ENCODE measurements around the gene SULT1C4. TPM values are rescaled to one million over a fixed set of nuclear protein-coding genes. Genes with fewer than 3 reads are reported as not detected.

Gene SULT1C4
- polyA plus RNA-seq, 4 donors = 1.1 to 13.3 (median 2.4) TPM; not detected in 1

GRCh38 chr2:108409768-108410167 is 32.0 kb downstream of the SULT1C4 start:
- 73 to 90% (median 75%) methylated on average over 1 of the region's 1 CpG for WGBS, 3 donors
- no peaks in the 10 kb centered on the region for H3K4me1 ChIP-seq (ENCODE audit: control insufficient read depth in 3 of 3, insufficient read depth in 2 of 3, low read depth in 1 of 3, low read length in 2 of 3)
- H3K36me3 ChIP-seq (ENCODE audit: control insufficient read depth in 3 of 3, insufficient read depth in 2 of 3, low read depth in 1 of 3, low read length in 3 of 3) = no peaks in the 10 kb centered on the region
- DNase-seq = no peak
- H3K27ac ChIP-seq (ENCODE audit: low read depth in 1 of 3, low read length in 2 of 3) = no peak overlapping the region
- no peaks in the 10 kb centered on the region for H3K27me3 ChIP-seq (ENCODE audit: control insufficient read depth in 3 of 3, insufficient read depth in 3 of 3, low read length in 3 of 3)
- no peak overlapping the region for H3K4me3 ChIP-seq (ENCODE audit: low read depth in 1 of 3, low read length in 3 of 3)
- peaks cover 0 to 5% of the 10 kb centered on the region in 2 donors for H3K9me3 ChIP-seq (ENCODE audit: control insufficient read depth in 2 of 2, insufficient read depth in 1 of 2, low read depth in 1 of 2, low read length in 1 of 2)
- FAIRE-seq = no peak

- FAIRE-seq = no peak
Observed at GRCh38 chr2:108412995-108413710, 35.4 kb downstream of the SULT1C4 start.

GRCh38 chr2:108413711-108414095 is 35.9 kb downstream of the SULT1C4 start:
- no peak for FAIRE-seq
- Histone ChIP-seq H3K9me3 (ENCODE audit: control insufficient read depth in 2 of 2, insufficient read depth in 1 of 2, low read depth in 1 of 2, low read length in 1 of 2) (no peaks in the 10 kb centered on the region), H3K4me3 (ENCODE audit: low read depth in 1 of 3, low read length in 3 of 3) (no peak overlapping the region), H3K27ac (ENCODE audit: low read depth in 1 of 3, low read length in 2 of 3) (no peak overlapping the region), H3K4me1 (ENCODE audit: control insufficient read depth in 3 of 3, insufficient read depth in 2 of 3, low read depth in 1 of 3, low read length in 2 of 3) (no peaks in the 10 kb centered on the region), H3K36me3 (ENCODE audit: control insufficient read depth in 3 of 3, insufficient read depth in 2 of 3, low read depth in 1 of 3, low read length in 3 of 3) (no peaks in the 10 kb centered on the region), H3K27me3 (ENCODE audit: control insufficient read depth in 3 of 3, insufficient read depth in 3 of 3, low read length in 3 of 3) (no peaks in the 10 kb centered on the region)
- DNase-seq = no peak
- WGBS, 3 donors = 80 to 92% (median 88%) methylated on average over 1 of the region's 1 CpG

More at GRCh38 chr2:108412995-108413710, 35.4 kb downstream of the SULT1C4 start:
- no peaks in the 10 kb centered on the region for H3K4me1 ChIP-seq (ENCODE audit: control insufficient read depth in 3 of 3, insufficient read depth in 2 of 3, low read depth in 1 of 3, low read length in 2 of 3)
- no peaks in the 10 kb centered on the region for H3K9me3 ChIP-seq (ENCODE audit: control insufficient read depth in 2 of 2, insufficient read depth in 1 of 2, low read depth in 1 of 2, low read length in 1 of 2)
- H3K36me3 ChIP-seq (ENCODE audit: control insufficient read depth in 3 of 3, insufficient read depth in 2 of 3, low read depth in 1 of 3, low read length in 3 of 3) = no peaks in the 10 kb centered on the region
- no peak for DNase-seq
- no peak overlapping the region for H3K4me3 ChIP-seq (ENCODE audit: low read depth in 1 of 3, low read length in 3 of 3)
- H3K27ac ChIP-seq (ENCODE audit: low read depth in 1 of 3, low read length in 2 of 3) = no peak overlapping the region
- H3K27me3 ChIP-seq (ENCODE audit: control insufficient read depth in 3 of 3, insufficient read depth in 3 of 3, low read length in 3 of 3) = no peaks in the 10 kb centered on the region
- 50 to 71% (median 69%) methylated on average over 1 of the region's 1 CpG for WGBS, 3 donors

GRCh38 chr2:108414256-108414876 is 36.6 kb downstream of the SULT1C4 start:
- 93 to 95% (median 94%) methylated on average over 3 of the region's 3 CpGs for WGBS, 3 donors
- DNase-seq = no peak
- Histone ChIP-seq H3K36me3 (ENCODE audit: control insufficient read depth in 3 of 3, insufficient read depth in 2 of 3, low read depth in 1 of 3, low read length in 3 of 3) (no peaks in the 10 kb centered on the region), H3K4me1 (ENCODE audit: control insufficient read depth in 3 of 3, insufficient read depth in 2 of 3, low read depth in 1 of 3, low read length in 2 of 3) (no peaks in the 10 kb centered on the region), H3K27me3 (ENCODE audit: control insufficient read depth in 3 of 3, insufficient read depth in 3 of 3, low read length in 3 of 3) (no peaks in the 10 kb centered on the region), H3K27ac (ENCODE audit: low read depth in 1 of 3, low read length in 2 of 3) (no peak overlapping the region), H3K4me3 (ENCODE audit: low read depth in 1 of 3, low read length in 3 of 3) (no peak overlapping the region), H3K9me3 (ENCODE audit: control insufficient read depth in 2 of 2, insufficient read depth in 1 of 2, low read depth in 1 of 2, low read length in 1 of 2) (no peaks in the 10 kb centered on the region)
- no peak for FAIRE-seq

- H3K9me3 ChIP-seq (ENCODE audit: control insufficient read depth in 2 of 2, insufficient read depth in 1 of 2, low read depth in 1 of 2, low read length in 1 of 2) = no peaks in the 10 kb centered on the region
- no peaks in the 10 kb centered on the region for H3K27me3 ChIP-seq (ENCODE audit: control insufficient read depth in 3 of 3, insufficient read depth in 3 of 3, low read length in 3 of 3)
- no peak overlapping the region for H3K27ac ChIP-seq (ENCODE audit: low read depth in 1 of 3, low read length in 2 of 3)
- no peaks in the 10 kb centered on the region for H3K36me3 ChIP-seq (ENCODE audit: control insufficient read depth in 3 of 3, insufficient read depth in 2 of 3, low read depth in 1 of 3, low read length in 3 of 3)
- no peaks in the 10 kb centered on the region for H3K4me1 ChIP-seq (ENCODE audit: control insufficient read depth in 3 of 3, insufficient read depth in 2 of 3, low read depth in 1 of 3, low read length in 2 of 3)
- DNase-seq (no peak), FAIRE-seq (no peak)
- no peak overlapping the region for H3K4me3 ChIP-seq (ENCODE audit: low read depth in 1 of 3, low read length in 3 of 3)
- WGBS, 3 donors = 89 to 96% (median 92%) methylated on average over 2 of the region's 2 CpGs
Observed at GRCh38 chr2:108414945-108415344, 37.2 kb downstream of the SULT1C4 start.

- Histone ChIP-seq H3K27ac (ENCODE audit: low read depth in 1 of 3, low read length in 2 of 3) (no peak overlapping the region), H3K27me3 (ENCODE audit: control insufficient read depth in 3 of 3, insufficient read depth in 3 of 3, low read length in 3 of 3) (no peaks in the 10 kb centered on the region), H3K36me3 (ENCODE audit: control insufficient read depth in 3 of 3, insufficient read depth in 2 of 3, low read depth in 1 of 3, low read length in 3 of 3) (no peaks in the 10 kb centered on the region), H3K9me3 (ENCODE audit: control insufficient read depth in 2 of 2, insufficient read depth in 1 of 2, low read depth in 1 of 2, low read length in 1 of 2) (no peaks in the 10 kb centered on the region), H3K4me1 (ENCODE audit: control insufficient read depth in 3 of 3, insufficient read depth in 2 of 3, low read depth in 1 of 3, low read length in 2 of 3) (no peaks in the 10 kb centered on the region), H3K4me3 (ENCODE audit: low read depth in 1 of 3, low read length in 3 of 3) (no peak overlapping the region)
- WGBS, 3 donors = 18 to 70% (median 32%) methylated on average over 2 of the region's 2 CpGs
- DNase-seq = peak; percentile 17 to 61
- FAIRE-seq = no peak
Observed at GRCh38 chr2:108417254-108417653, 39.5 kb downstream of the SULT1C4 start.

GRCh38 chr2:108418416-108418815 is 40.7 kb downstream of the SULT1C4 start:
- H3K27me3 ChIP-seq (ENCODE audit: control insufficient read depth in 3 of 3, insufficient read depth in 3 of 3, low read length in 3 of 3) = no peaks in the 10 kb centered on the region
- H3K27ac ChIP-seq (ENCODE audit: low read depth in 1 of 3, low read length in 2 of 3) = no peak overlapping the region
- H3K36me3 ChIP-seq (ENCODE audit: control insufficient read depth in 3 of 3, insufficient read depth in 2 of 3, low read depth in 1 of 3, low read length in 3 of 3) = no peaks in the 10 kb centered on the region
- 65 to 87% (median 78%) methylated on average over 4 of the region's 4 CpGs for WGBS, 3 donors
- peaks cover 0 to 7% (median 0%) of the 10 kb centered on the region in 3 donors for H3K4me1 ChIP-seq (ENCODE audit: control insufficient read depth in 3 of 3, insufficient read depth in 2 of 3, low read depth in 1 of 3, low read length in 2 of 3)
- no peak overlapping the region for H3K4me3 ChIP-seq (ENCODE audit: low read depth in 1 of 3, low read length in 3 of 3)
- FAIRE-seq (no peak), DNase-seq (no peak)
- H3K9me3 ChIP-seq (ENCODE audit: control insufficient read depth in 2 of 2, insufficient read depth in 1 of 2, low read depth in 1 of 2, low read length in 1 of 2) = no peaks in the 10 kb centered on the region

GRCh38 chr2:108423067-108423466 is 45.3 kb downstream of the SULT1C4 start:
- peak overlapping the region in 2 of 3 donors; percentile 36 to 72 for H3K27ac ChIP-seq (ENCODE audit: low read depth in 1 of 3, low read length in 2 of 3)
- no peak for FAIRE-seq
- no peak for DNase-seq
- 69 to 90% (median 80%) methylated on average over 1 of the region's 1 CpG for WGBS, 3 donors
- H3K27me3 ChIP-seq (ENCODE audit: control insufficient read depth in 3 of 3, insufficient read depth in 3 of 3, low read length in 3 of 3) = no peaks in the 10 kb centered on the region
- H3K4me3 ChIP-seq (ENCODE audit: low read depth in 1 of 3, low read length in 3 of 3) = no peak overlapping the region
- peaks cover 0 to 13% (median 0%) of the 10 kb centered on the region in 3 donors for H3K4me1 ChIP-seq (ENCODE audit: control insufficient read depth in 3 of 3, insufficient read depth in 2 of 3, low read depth in 1 of 3, low read length in 2 of 3)
- H3K36me3 ChIP-seq (ENCODE audit: control insufficient read depth in 3 of 3, insufficient read depth in 2 of 3, low read depth in 1 of 3, low read length in 3 of 3) = no peaks in the 10 kb centered on the region
- no peaks in the 10 kb centered on the region for H3K9me3 ChIP-seq (ENCODE audit: control insufficient read depth in 2 of 2, insufficient read depth in 1 of 2, low read depth in 1 of 2, low read length in 1 of 2)

Measured in small intestine (tissue), 7 donors.